Endothelial cell of umbilical vein (primary cell): ENCODE results near the gene FOCAD. TPM values are rescaled to one million over a fixed set of nuclear protein-coding genes. Genes with fewer than 3 reads are reported as not detected.

Experiments used
- BruUV-seq: library from RNA; stranded (reverse); fragments of 400-500 nt; replicated peaks from 2 replicates; lab custom pipeline; 2021; lab: Mats Ljungman, UMichigan
- CTCF ChIA-PET: fragments of 300-600, 350-600 bp; sonication (Branson Sonifier 250); formaldehyde crosslinking; loops from one replicate; lab custom pipeline; 2021; ENCODE audit warnings: antibody characterized with exemption, inconsistent platforms; lab: Charles Lee
- POLR2A ChIA-PET: fragments of 300-600, 350-600 bp; sonication (Branson Sonifier 250); formaldehyde crosslinking; loops from one replicate; lab custom pipeline; 2021; ENCODE audit warnings: antibody characterized with exemption, inconsistent platforms; lab: Charles Lee
- DNase-seq: peaks from one replicate; pipeline ENCODE4 v3.0.0-alpha.2; 2011; ENCODE audit warnings: low read depth, low spot score
- FAIRE-seq: peaks from 2 replicates; lab custom pipeline; 2011; peaks lifted over from hg19 to GRCh38; lab: Jason Lieb, UNC
- H2AFZ ChIP-seq: 2 replicates; pipeline ENCODE4 v1.6.0; 2012; ENCODE audit warnings: low read depth, low read length, control low read depth, inconsistent platforms
- H3K27ac ChIP-seq: 2 replicates; pipeline ENCODE4 v1.5.1; 2011; ENCODE audit warnings: low read depth, mild to moderate bottlenecking, control low read depth, low read length, moderate library complexity; ENCODE audit not compliant: insufficient read depth
- H3K27me3 ChIP-seq, 2 experiments: 2 replicates each; pipeline versions ENCODE4 v1.6.0 to v1.6.1; 2011; ENCODE audit warnings: low read length in 2 of 2, mixed read lengths in 1 of 2; ENCODE audit not compliant: control insufficient read depth in 2 of 2, insufficient read depth in 2 of 2
- H3K36me3 ChIP-seq, 2 experiments: 2 replicates in 1 of 2; 3 replicates in 1 of 2; pipeline ENCODE4 v1.5.1; 2011; ENCODE audit warnings: low read length in 2 of 2, mild to moderate bottlenecking in 1 of 2, moderate library complexity in 1 of 2; ENCODE audit not compliant: control insufficient read depth in 2 of 2, insufficient read depth in 2 of 2; ENCODE audit errors: extremely low read depth in 1 of 2
- H3K4me1 ChIP-seq: 3 replicates; pipeline ENCODE4 v1.5.1; 2011; ENCODE audit warnings: mild to moderate bottlenecking, low read length; ENCODE audit not compliant: control insufficient read depth, insufficient read depth; ENCODE audit errors: extremely low read depth
- H3K4me2 ChIP-seq: 2 replicates; pipeline ENCODE4 v1.6.1; 2011; ENCODE audit warnings: low read length, control low read depth, mixed read lengths; ENCODE audit not compliant: insufficient read depth
- H3K4me3 ChIP-seq, 3 experiments: fragments of 200-600 bp in 1 of 3; sonication (generic), shearing (Covaris generic) in 1 of 3; replicated peaks in 1 of 3; 2 replicates each; pipeline ENCODE4 v1.5.1; 2011 to 2016; ENCODE audit warnings: control low read depth in 3 of 3, low read length in 3 of 3, mild to moderate bottlenecking in 2 of 3, inconsistent platforms in 1 of 3, low read depth in 1 of 3, moderate library complexity in 1 of 3; ENCODE audit not compliant: insufficient read depth in 1 of 3
- H3K79me2 ChIP-seq: 2 replicates; pipeline ENCODE4 v1.6.0; 2012; ENCODE audit warnings: low read length, inconsistent platforms; ENCODE audit not compliant: control insufficient read depth, insufficient read depth
- H3K9ac ChIP-seq: replicated peaks from 2 replicates; pipeline ENCODE3; 2011; ENCODE audit warnings: low read length, control low read depth; ENCODE audit not compliant: insufficient read depth; ENCODE audit errors: extremely low read depth
- H3K9me1 ChIP-seq: replicated peaks from 3 replicates; pipeline ENCODE4 v1.6.0; 2011; ENCODE audit warnings: mild to moderate bottlenecking, low read length; ENCODE audit not compliant: control insufficient read depth, insufficient read depth; ENCODE audit errors: extremely low read depth
- H3K9me3 ChIP-seq: replicated peaks from 2 replicates; pipeline ENCODE4 v1.5.1; 2012; ENCODE audit warnings: low read length, inconsistent platforms; ENCODE audit not compliant: control insufficient read depth, insufficient read depth
- H4K20me1 ChIP-seq: replicated peaks from 2 replicates; pipeline ENCODE3; 2011; ENCODE audit warnings: mild to moderate bottlenecking, low read length; ENCODE audit not compliant: control insufficient read depth, insufficient read depth; ENCODE audit errors: extremely low read depth
- EZH2 ChIP-seq: IDR thresholded peaks from 2 replicates; pipeline ENCODE4 v1.6.1; 2012; ENCODE audit warnings: borderline replicate concordance, low read depth, mild to moderate bottlenecking, moderate library complexity, low read length, inconsistent platforms; ENCODE audit not compliant: severe bottlenecking
- FOS ChIP-seq: IDR thresholded peaks from 2 replicates; pipeline ENCODE4 v1.6.1; 2011; ENCODE audit warnings: mild to moderate bottlenecking, low read length, moderate library complexity, borderline replicate concordance; ENCODE audit not compliant: insufficient read depth
- GATA2 ChIP-seq: IDR thresholded peaks from 2 replicates; pipeline ENCODE4 v1.7.0; 2011; ENCODE audit warnings: low read depth, mild to moderate bottlenecking, moderate library complexity, mixed read lengths, low read length; ENCODE audit not compliant: insufficient read length, insufficient read depth
- JUN ChIP-seq: IDR thresholded peaks from 2 replicates; pipeline ENCODE4 v1.6.1; 2011; ENCODE audit warnings: borderline replicate concordance, low read depth; ENCODE audit not compliant: insufficient read length, insufficient read depth
- MYC ChIP-seq: IDR thresholded peaks from one replicate; pipeline ENCODE4 v1.6.1; 2011; ENCODE audit warnings: mild to moderate bottlenecking, low read depth, low read length
- POLR2A ChIP-seq: IDR thresholded peaks from 2 replicates; pipeline ENCODE4 v1.6.1; 2012; ENCODE audit warnings: low read depth, mild to moderate bottlenecking, control low read depth, low read length
- POLR2AphosphoS5 ChIP-seq: IDR thresholded peaks from 2 replicates; pipeline ENCODE4 v1.6.1; 2012; ENCODE audit warnings: low read depth, mild to moderate bottlenecking, control low read depth, low read length, moderate library complexity; ENCODE audit not compliant: insufficient read depth
- dilution Hi-C: fragments of 300-500 bp; cut with MboI; formaldehyde crosslinking; loops from one replicate; pipeline ENCODE4 v1.15.0; 2019; ENCODE audit warnings: low sequenced_read_pairs; ENCODE audit not compliant: extremely low pct_ligation_motif_present
- intact Hi-C: fragments of 100-400 bp; cut with micrococcal nuclease; formaldehyde crosslinking; loops from one replicate; pipeline ENCODE4 v1.10.0; 2022
- polyA plus RNA-seq, 4 experiments: library from polyadenylated mRNA; depleted of rRNA in 3 of 4; stranded (reverse) in 3 of 4; unstranded in 1 of 4; fragments of >200 nt; gene quantifications; 2 replicates each; pipeline versions ENCODE4 v1.2.1 to v1.2.3, GENCODE V29; 2011 to 2012; ENCODE audit warnings: missing spikeins in 1 of 4
- total RNA-seq: library from RNA; stranded (reverse); gene quantifications from 2 replicates; pipeline ENCODE4 v1.2.3, GENCODE V29; 2021
- TF ChIP-seq, protein P1 (sequence below), 2 donors: IDR thresholded peaks; 1 replicate in 1 of 2; 2 replicates in 1 of 2; pipeline ENCODE4 v1.5.1; 2011; ENCODE audit warnings: low read length in 2 of 2, mild to moderate bottlenecking in 2 of 2, moderate library complexity in 2 of 2, control low read depth in 1 of 2, inconsistent platforms in 1 of 2, low read depth in 1 of 2; ENCODE audit not compliant: insufficient read depth in 1 of 2; ENCODE audit errors: extremely low read depth in 1 of 2
- TF ChIP-seq, protein P2 (sequence below): IDR thresholded peaks from 2 replicates; pipeline ENCODE4 v1.6.1; 2011; ENCODE audit not compliant: insufficient read depth, insufficient read length

The FOCAD gene
- total and polyA plus RNA-seq, 2 donors (not counting 3 experiments of a cell fraction or from before 2014, with no cell fraction given) = 26.7 to 66.9 TPM

DNA sequence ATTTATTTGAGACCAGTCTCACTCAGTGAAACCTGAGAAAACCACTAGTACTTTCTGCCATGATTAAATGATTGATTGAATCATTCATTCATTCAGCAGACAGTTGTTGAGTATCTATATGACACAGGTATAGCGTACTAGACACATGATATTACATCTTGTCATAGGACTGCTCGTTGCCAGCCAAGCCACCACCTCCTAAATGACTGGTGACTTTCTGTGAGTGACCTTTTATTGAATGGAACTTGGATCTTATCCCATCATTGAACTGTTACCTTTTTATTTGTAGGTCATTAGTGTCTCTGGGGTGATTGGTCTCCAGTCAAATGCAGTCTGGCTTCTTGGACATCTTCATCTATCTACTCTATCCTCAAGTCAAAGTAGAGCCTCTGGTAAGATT, 266.6 kb downstream of the FOCAD start:
- FAIRE-seq (no peak), DNase-seq (no peak)
- Histone ChIP-seq H3K79me2 (no peaks in the 10 kb centered on the region), H4K20me1 (no peaks in the 10 kb centered on the region), H3K27ac (no peak overlapping the region), H3K9me1 (no peaks in the 10 kb centered on the region), H2AFZ (no peak overlapping the region), H3K36me3 (peaks cover 3 to 7% of the 10 kb centered on the region in 2 experiments), H3K4me1 (no peaks in the 10 kb centered on the region), H3K4me2 (no peak overlapping the region), H3K9ac (no peak overlapping the region), H3K27me3 (no peaks in the 10 kb centered on the region), H3K9me3 (no peaks in the 10 kb centered on the region), H3K4me3 (no peak overlapping the region)
- TF ChIP-seq JUN (no peak), FOS (no peak), POLR2AphosphoS5 (no peak), GATA2 (no peak), EZH2 (no peak), POLR2A (no peak), MYC (no peak)
- TF ChIP-seq, protein P1, sequence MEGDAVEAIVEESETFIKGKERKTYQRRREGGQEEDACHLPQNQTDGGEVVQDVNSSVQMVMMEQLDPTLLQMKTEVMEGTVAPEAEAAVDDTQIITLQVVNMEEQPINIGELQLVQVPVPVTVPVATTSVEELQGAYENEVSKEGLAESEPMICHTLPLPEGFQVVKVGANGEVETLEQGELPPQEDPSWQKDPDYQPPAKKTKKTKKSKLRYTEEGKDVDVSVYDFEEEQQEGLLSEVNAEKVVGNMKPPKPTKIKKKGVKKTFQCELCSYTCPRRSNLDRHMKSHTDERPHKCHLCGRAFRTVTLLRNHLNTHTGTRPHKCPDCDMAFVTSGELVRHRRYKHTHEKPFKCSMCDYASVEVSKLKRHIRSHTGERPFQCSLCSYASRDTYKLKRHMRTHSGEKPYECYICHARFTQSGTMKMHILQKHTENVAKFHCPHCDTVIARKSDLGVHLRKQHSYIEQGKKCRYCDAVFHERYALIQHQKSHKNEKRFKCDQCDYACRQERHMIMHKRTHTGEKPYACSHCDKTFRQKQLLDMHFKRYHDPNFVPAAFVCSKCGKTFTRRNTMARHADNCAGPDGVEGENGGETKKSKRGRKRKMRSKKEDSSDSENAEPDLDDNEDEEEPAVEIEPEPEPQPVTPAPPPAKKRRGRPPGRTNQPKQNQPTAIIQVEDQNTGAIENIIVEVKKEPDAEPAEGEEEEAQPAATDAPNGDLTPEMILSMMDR (IDR thresholded peaks at IDR 0.05; ENCODE audit: extremely low read depth in 1 of 2, insufficient read depth in 1 of 2, low read depth in 1 of 2, low read length in 2 of 2) = no peak
- TF ChIP-seq, protein P2, sequence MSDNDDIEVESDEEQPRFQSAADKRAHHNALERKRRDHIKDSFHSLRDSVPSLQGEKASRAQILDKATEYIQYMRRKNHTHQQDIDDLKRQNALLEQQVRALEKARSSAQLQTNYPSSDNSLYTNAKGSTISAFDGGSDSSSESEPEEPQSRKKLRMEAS = no peak
- CTCF ChIA-PET = interaction anchor here (2.3 kb wide), 1 partner anchor 160 kb away, joined by 11 read pairs; no protein-coding TSS in a partner anchor
- POLR2A ChIA-PET = no interaction called here
- no TSS peak for BruUV-seq
- intact Hi-C loops (no loop called here), dilution Hi-C loops (no loop called here)
